H9 (cell line): ENCODE measurements around the gene FYTTD1. TPM values are rescaled to one million over a fixed set of nuclear protein-coding genes. Genes with fewer than 3 reads are reported as not detected.

Source experiments
- DNase-seq: peaks from one replicate; pipeline ENCODE4 v3.0.0-alpha.2; 2017
- H2AFZ ChIP-seq: one replicate; pipeline ENCODE4 v1.6.1; 2013; ENCODE audit warnings: mild to moderate bottlenecking, low read length, control low read depth, moderate library complexity
- H2AK5ac ChIP-seq: 2 replicates; pipeline ENCODE4 v1.6.1; 2013; ENCODE audit warnings: low read length, control low read depth, mixed read lengths; ENCODE audit not compliant: insufficient read length
- H2BK120ac ChIP-seq: one replicate; pipeline ENCODE4 v1.6.1; 2013; ENCODE audit warnings: low read depth, mild to moderate bottlenecking, low read length, control low read depth, inconsistent platforms; ENCODE audit not compliant: poor library complexity, severe bottlenecking
- H2BK12ac ChIP-seq: 2 replicates; pipeline ENCODE4 v1.6.1; 2013; ENCODE audit warnings: low read length, control low read depth, mixed read lengths, low read depth; ENCODE audit not compliant: insufficient read length
- H2BK15ac ChIP-seq: 2 replicates; pipeline ENCODE4 v1.6.1; 2013; ENCODE audit warnings: low read depth, low read length, control low read depth
- H2BK20ac ChIP-seq: one replicate; pipeline ENCODE4 v1.6.1; 2013; ENCODE audit warnings: low read depth, mild to moderate bottlenecking, low read length, control low read depth, inconsistent platforms; ENCODE audit not compliant: poor library complexity, severe bottlenecking
- H2BK5ac ChIP-seq: 2 replicates; pipeline ENCODE4 v1.6.1; 2013; ENCODE audit warnings: low read length, control low read depth, mixed read lengths; ENCODE audit not compliant: insufficient read length
- H3K14ac ChIP-seq: 2 replicates; pipeline ENCODE4 v1.6.1; 2013; ENCODE audit warnings: low read length, control low read depth; ENCODE audit not compliant: insufficient read depth
- H3K18ac ChIP-seq: 2 replicates; pipeline ENCODE4 v1.6.1; 2013; ENCODE audit warnings: low read depth, mild to moderate bottlenecking, mixed read lengths, low read length, control low read depth; ENCODE audit not compliant: insufficient read length
- H3K23ac ChIP-seq: 2 replicates; pipeline ENCODE4 v1.6.1; 2013; ENCODE audit warnings: low read length, control low read depth, mixed read lengths, low read depth; ENCODE audit not compliant: insufficient read length
- H3K23me2 ChIP-seq: 2 replicates; pipeline ENCODE4 v1.6.1; 2013; ENCODE audit warnings: low read depth, mild to moderate bottlenecking, mixed read lengths, low read length, control low read depth; ENCODE audit not compliant: insufficient read length, poor library complexity, severe bottlenecking
- H3K27ac ChIP-seq: 2 replicates; pipeline ENCODE4 v1.5.1; 2013; ENCODE audit warnings: low read length, control low read depth, mixed read lengths, low read depth; ENCODE audit not compliant: insufficient read length
- H3K27me3 ChIP-seq: 2 replicates; pipeline ENCODE4 v1.6.1; 2013; ENCODE audit warnings: low read length, control low read depth, inconsistent platforms; ENCODE audit not compliant: insufficient read depth
- H3K4ac ChIP-seq: 2 replicates; pipeline ENCODE4 v1.6.1; 2013; ENCODE audit warnings: low read depth, mild to moderate bottlenecking, control low read depth, inconsistent platforms, low read length, moderate library complexity
- H3K4me1 ChIP-seq: 2 replicates; pipeline ENCODE4 v1.6.1; 2013; ENCODE audit warnings: low read length, control low read depth, inconsistent platforms; ENCODE audit not compliant: insufficient read depth
- H3K4me2 ChIP-seq: 2 replicates; pipeline ENCODE4 v1.6.1; 2013; ENCODE audit warnings: low read length, control low read depth, mixed read lengths; ENCODE audit not compliant: insufficient read length, insufficient read depth
- H3K56ac ChIP-seq: 2 replicates; pipeline ENCODE4 v1.6.1; 2013; ENCODE audit warnings: low read depth, mild to moderate bottlenecking, mixed read lengths, low read length, control low read depth; ENCODE audit not compliant: insufficient read length
- H3K79me1 ChIP-seq: 2 replicates; pipeline ENCODE4 v1.6.1; 2013; ENCODE audit warnings: low read depth, mild to moderate bottlenecking, moderate library complexity, low read length, control low read depth, inconsistent platforms; ENCODE audit not compliant: insufficient read depth, poor library complexity, severe bottlenecking
- H3K79me2 ChIP-seq: 2 replicates; pipeline ENCODE4 v1.6.1; 2013; ENCODE audit warnings: low read length, control low read depth, inconsistent platforms; ENCODE audit not compliant: insufficient read depth
- H3K9ac ChIP-seq: 2 replicates; pipeline ENCODE4 v1.6.1; 2013; ENCODE audit warnings: low read length, control low read depth, mixed read lengths; ENCODE audit not compliant: insufficient read length; ENCODE audit errors: extremely low read depth
- H3K9me3 ChIP-seq: one replicate; pipeline ENCODE4 v1.6.1; 2013; ENCODE audit warnings: low read depth, low read length, inconsistent platforms; ENCODE audit not compliant: control insufficient read depth
- H3T11ph ChIP-seq: one replicate; pipeline ENCODE4 v1.6.1; 2013; ENCODE audit warnings: mild to moderate bottlenecking, low read length, control low read depth, inconsistent platforms
- H4K20me1 ChIP-seq: one replicate; pipeline ENCODE4 v1.6.1; 2013; ENCODE audit not compliant: control insufficient read depth, insufficient read length, insufficient read depth
- H4K5ac ChIP-seq: 2 replicates; pipeline ENCODE4 v1.6.1; 2013; ENCODE audit warnings: low read depth, mild to moderate bottlenecking, mixed read lengths, low read length, control low read depth; ENCODE audit not compliant: insufficient read length
- H4K8ac ChIP-seq: replicated peaks from 2 replicates; pipeline ENCODE4 v1.6.1; 2013; ENCODE audit warnings: low read length, control low read depth, mixed read lengths, low read depth; ENCODE audit not compliant: insufficient read length
- H4K91ac ChIP-seq: 2 replicates; pipeline ENCODE4 v1.6.1; 2013; ENCODE audit warnings: low read depth, mild to moderate bottlenecking, moderate library complexity, mixed read lengths, low read length, control low read depth; ENCODE audit not compliant: insufficient read length
- H3K27ac Mint-ChIP-seq, 3 experiments: 2 replicates in 2 of 3; 3 replicates in 1 of 3; pipeline ENCODE4 v1.8.0; 2020 to 2021; ENCODE audit warnings: mixed read lengths in 3 of 3, mild to moderate bottlenecking in 1 of 3, moderate library complexity in 1 of 3
- H3K27me3 Mint-ChIP-seq: 2 replicates; pipeline ENCODE4 v1.8.0; 2021; ENCODE audit warnings: low read depth, mild to moderate bottlenecking, moderate library complexity, mixed read lengths
- H3K36me3 Mint-ChIP-seq, 3 experiments: 2 replicates in 2 of 3; 3 replicates in 1 of 3; pipeline ENCODE4 v1.8.0; 2020 to 2021; ENCODE audit warnings: low read depth in 3 of 3, mixed read lengths in 3 of 3; ENCODE audit not compliant: insufficient read depth in 1 of 3
- H3K4me1 Mint-ChIP-seq, 2 experiments: 2 replicates each; pipeline ENCODE4 v1.8.0; 2020; ENCODE audit warnings: mixed read lengths in 2 of 2
- H3K4me3 Mint-ChIP-seq, 2 experiments: 2 replicates in 1 of 2; 3 replicates in 1 of 2; pipeline ENCODE4 v1.8.0; 2020 to 2021; ENCODE audit warnings: mild to moderate bottlenecking in 2 of 2, mixed read lengths in 2 of 2, moderate library complexity in 1 of 2
- H3K9me3 Mint-ChIP-seq, 2 experiments: 2 replicates in 1 of 2; 3 replicates in 1 of 2; pipeline ENCODE4 v1.8.0; 2020; ENCODE audit warnings: mild to moderate bottlenecking in 2 of 2, mixed read lengths in 2 of 2, moderate library complexity in 1 of 2
- CTCF ChIP-seq: fragments of 200-600 bp; sonication (generic); conservative IDR thresholded peaks from 3 replicates; pipeline ENCODE4 v1.8.0; 2021; ENCODE audit warnings: antibody characterized with exemption, mild to moderate bottlenecking
- total RNA-seq: library from RNA; stranded (reverse); gene quantifications from 2 replicates; pipeline ENCODE4 v1.2.1, GENCODE V29; 2021

Gene FYTTD1
- total RNA-seq, 1 experiment from 2014 or later = 19.4 TPM

GRCh38 chr3:197761784-197762183 lies 12.1 kb downstream of the FYTTD1 start:
- Histone ChIP-seq H2AFZ (no peak overlapping the region), H2BK12ac (no peak overlapping the region), H3K23me2 (no peaks in the 10 kb centered on the region), H2BK15ac (no peak overlapping the region), H3T11ph (no peak overlapping the region), H2BK120ac (no peak overlapping the region), H3K27me3 (no peaks in the 10 kb centered on the region), H4K20me1 (no peaks in the 10 kb centered on the region), H4K8ac (no peak overlapping the region), H3K4me2 (no peak overlapping the region), H3K56ac (no peak overlapping the region), H2BK5ac (no peak overlapping the region), H4K91ac (no peak overlapping the region), H3K14ac (no peak overlapping the region), H3K18ac (no peak overlapping the region), H3K4me1 (no peaks in the 10 kb centered on the region), H3K9me3 (no peaks in the 10 kb centered on the region), H4K5ac (no peak overlapping the region), H3K23ac (no peak overlapping the region), H2AK5ac (no peak overlapping the region), H3K9ac (no peak overlapping the region), H3K27ac (no peak overlapping the region), H3K4ac (no peak overlapping the region), H2BK20ac (no peak overlapping the region), H3K79me2 (no peaks in the 10 kb centered on the region), H3K79me1 (no peaks in the 10 kb centered on the region)
- H3K36me3 Mint-ChIP-seq = peaks cover 0 to 4% (median 1%) of the 10 kb centered on the region in 3 experiments; a peak in 4 of 7 replicates
- H3K4me1 Mint-ChIP-seq = no peaks in the 10 kb centered on the region
- H3K27ac Mint-ChIP-seq = no peak overlapping the region
- no peaks in the 10 kb centered on the region for H3K9me3 Mint-ChIP-seq
- no peak for TF ChIP-seq CTCF
- H3K4me3 Mint-ChIP-seq = no peak overlapping the region
- no peaks in the 10 kb centered on the region for H3K27me3 Mint-ChIP-seq
- DNase-seq = no peak
